GM21576 (cell line): Measurements from ENCODE around the gene SLC25A15.
"Not testable (repeated sequence)": the region's sequence is repeated elsewhere in the genome, so short reads cannot be mapped to it uniquely, and the experiment has no call there.

Source experiments
- ATAC-seq: cut with Tn5 transposase; IDR thresholded peaks from one replicate; pipeline ENCODE4 v1.9.1; 2021; ENCODE audit warnings: mild to moderate bottlenecking, moderate library complexity; ENCODE audit not compliant: unreplicated experiment

SLC25A15 gene

DNA sequence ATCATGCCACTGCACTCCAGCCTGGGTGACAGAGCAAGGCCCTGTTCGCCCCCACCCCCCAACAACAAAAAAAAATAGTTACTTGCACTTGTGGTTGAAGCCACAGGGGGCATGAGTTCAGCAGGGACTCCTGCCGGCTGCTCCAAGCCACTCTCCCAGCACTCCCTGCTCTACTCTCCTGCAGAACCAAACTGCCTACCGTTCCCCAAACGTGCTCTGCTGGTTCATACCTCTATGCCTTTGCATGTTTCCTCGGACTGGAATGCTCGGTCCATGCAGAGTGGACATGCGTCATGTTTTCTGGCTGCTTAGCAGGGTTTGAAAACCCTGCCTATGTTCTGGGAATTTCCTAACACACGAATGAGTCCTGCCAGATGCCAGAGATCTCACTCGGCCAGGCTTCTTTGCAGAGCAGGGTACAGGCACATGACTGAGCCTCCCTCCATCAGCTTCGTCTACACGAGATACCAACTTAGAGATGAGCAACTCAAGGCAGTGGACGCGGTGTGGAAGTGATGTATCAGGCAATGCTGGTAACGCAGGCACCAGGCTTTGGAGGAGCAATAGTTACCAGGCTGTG is 8.5 kb upstream of the SLC25A15 start:
- ATAC-seq = no peak

DNA sequence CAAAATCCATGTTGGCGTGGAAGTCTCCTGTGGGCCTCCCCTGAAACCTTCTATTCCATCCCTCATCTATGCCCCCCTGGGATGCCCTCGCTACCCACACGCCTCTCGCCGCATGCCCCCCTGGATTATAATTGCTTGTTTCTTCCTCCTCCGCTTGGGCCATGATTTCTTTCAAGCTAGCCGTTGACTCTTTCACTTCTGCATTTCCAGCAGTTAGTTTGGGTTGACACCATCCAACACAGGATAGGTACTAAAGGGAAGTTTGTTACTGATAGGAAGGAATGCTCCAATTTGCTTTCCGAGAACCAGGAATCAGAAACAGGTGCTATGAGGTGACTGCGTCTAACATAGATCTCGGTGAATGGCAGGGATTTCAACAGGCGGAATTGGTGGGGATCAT is 7.7 kb upstream of the SLC25A15 start:
- no peak for ATAC-seq

DNA sequence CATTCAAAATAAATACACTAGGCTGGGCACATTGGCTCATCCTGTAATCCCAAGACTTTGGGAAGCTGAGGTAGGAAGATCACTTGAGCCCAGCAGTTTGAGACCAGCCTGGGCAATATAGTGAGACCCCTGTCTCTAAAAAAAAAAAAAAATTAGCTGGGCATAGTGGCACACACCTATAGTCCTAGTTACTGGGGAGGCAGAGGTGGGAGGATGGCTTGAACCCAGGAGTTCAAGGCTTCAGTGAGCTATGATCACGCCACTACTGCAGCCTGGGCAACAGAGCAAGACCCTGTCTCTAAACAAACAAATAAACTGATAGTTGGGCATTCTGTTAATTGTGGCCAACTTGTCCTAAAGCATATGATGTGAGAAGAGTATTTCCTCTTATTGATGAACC is 6.4 kb upstream of the SLC25A15 start:
- ATAC-seq = not testable (repeated sequence)

DNA sequence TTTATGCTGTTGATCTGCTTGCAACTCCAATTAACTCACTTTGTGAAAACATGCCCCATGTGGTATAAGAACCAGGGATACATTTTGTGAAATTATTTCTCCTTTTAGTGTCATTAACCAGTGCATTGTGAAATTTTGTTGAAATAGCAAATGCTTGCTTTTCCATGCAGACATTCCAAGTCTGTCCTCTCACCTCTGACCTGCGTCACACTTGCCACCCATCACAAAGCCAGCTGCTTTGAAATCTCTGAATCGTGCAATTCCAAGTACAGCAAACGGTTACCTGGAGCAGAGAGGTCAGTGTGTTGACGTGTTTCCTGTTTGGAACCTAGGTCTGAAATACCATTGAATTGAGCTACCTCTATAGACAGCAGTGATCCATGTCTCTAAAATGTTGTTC is 4.9 kb upstream of the SLC25A15 start:
- ATAC-seq = no peak

DNA sequence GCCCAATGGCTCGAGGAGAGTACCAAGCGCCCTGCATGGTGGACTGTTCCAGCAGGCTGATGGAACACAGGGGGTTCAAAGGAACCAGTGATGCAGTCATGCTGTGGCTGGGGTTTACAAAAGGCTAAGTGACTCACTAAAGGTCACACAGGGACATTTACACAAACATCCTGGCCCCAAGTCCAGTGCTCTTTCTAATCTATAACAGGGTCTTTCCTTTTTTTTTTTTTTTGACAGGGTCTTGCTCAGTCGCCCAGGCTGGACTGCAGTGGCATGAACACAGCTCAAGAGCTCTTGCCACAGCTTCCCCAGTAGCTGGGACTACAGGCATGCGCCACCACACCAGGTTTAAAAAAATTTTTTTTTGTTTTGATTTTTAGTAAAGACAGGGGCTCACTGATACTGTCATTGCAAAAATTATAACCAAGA is 2.8 kb upstream of the SLC25A15 start:
- ATAC-seq = no peak

DNA sequence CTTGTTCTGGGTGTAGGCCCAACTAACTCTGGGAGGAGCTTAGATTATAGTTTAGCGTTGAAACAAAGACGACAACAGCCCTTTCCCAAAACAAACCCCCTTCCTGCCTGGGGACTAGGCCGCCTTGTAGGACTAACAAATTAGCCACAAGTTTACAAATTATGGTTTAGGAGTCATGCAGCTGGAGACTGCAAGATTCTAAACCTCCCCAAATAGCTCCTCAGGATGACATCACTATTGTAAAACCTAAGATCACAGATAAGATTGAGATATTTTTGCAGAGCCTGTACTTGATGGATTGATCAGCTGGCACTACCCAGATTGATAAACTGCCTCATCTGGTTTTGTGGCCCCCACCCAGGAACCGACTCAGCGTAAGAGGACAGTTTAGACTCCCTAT is 2.3 kb upstream of the SLC25A15 start:
- no peak for ATAC-seq

DNA sequence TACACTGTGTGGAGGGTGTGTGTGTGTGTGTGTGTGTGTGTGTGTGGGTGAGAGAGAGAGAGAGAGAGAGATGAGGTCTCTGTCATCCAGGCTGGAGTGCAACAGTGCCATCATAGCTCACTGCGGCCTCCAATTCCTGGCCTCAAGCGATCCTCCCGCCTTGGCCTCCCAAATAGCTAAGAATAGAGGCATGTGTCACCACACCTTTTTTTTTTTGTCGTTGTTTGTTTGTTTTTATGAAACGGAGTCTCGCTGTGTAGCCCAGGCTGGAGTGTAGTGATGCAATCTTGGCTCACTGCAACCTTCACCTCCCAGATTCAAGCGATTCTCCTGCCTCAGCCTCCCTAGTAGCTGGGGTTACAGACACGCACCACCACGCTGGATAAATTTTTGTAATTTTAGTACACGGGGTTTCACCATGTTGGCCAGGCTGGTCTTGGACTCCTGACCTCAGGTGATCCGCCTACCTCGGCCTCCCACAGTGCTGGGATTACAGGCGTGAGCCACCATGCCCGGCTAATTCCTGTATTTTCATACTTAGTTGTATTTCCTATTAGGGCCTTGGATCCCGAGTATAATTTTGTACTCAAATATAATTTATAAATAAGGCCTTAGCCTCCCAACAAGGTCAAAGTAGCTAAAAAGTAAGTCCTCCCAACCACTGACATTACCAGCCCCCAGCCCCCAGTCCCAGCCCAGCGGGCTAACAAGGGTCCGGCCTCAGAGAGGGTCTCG is 704 bp upstream of the SLC25A15 start:
- not testable (repeated sequence) for ATAC-seq

DNA sequence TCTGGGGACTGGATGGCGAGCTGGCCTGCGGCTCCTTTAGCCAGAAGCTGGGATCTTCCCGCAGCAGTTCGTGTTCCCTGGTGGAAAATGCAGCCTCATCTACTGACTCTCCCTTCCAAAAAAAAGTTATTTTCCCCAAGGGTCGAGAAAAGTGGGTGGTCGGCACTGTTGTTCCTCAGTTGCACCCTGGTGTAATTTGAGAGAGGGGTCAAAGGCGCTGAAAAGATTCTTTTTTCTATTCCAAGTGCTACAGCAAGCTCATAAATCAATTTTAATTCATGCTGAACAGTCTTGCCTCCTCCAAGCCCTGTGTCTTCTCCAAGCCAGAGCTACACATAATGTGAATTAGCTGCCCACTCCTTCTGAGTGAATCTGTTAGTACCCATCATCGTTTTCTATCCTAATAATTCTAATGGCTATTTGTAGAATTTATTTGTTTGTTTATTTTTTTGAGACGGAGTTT is 774 bp downstream of the SLC25A15 start:
- no peak for ATAC-seq

DNA sequence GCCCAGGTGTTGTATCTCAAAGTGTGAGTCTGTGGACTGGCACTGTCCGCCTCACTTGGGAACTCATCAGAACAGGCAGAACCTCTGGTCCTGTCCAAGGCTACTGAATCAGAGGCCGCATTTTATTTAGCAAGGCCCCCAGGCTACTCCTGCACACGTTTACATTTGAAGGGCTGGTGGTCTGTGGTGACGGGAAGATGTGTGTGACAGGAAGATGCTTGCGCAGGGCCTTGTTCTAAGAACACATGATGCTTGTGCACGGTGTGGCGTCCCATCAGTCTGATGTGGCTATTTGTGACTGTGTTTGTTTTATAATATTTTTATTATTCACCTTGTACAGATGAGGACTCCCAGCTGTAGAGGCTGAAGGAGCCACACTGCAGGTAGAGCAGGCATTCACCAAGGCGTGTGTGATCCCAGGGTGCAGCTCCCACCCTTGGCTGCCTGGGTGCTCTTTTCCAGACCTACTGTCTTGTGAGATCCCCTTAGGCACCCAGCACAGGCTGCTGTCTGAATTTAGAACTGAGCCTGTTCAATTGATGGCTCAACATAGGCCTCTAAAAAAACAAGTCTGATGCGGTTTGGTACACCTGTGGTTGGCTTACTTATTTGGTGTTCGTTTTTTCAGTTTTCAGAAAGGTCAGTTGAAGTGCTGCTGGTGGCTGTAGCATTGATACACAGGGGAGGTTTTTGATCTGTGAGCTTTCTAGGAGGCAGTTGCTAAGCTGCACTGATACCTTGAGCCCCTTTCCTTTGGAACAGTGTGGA is 3.1 kb downstream of the SLC25A15 start:
- peak; percentile 31 for ATAC-seq

DNA sequence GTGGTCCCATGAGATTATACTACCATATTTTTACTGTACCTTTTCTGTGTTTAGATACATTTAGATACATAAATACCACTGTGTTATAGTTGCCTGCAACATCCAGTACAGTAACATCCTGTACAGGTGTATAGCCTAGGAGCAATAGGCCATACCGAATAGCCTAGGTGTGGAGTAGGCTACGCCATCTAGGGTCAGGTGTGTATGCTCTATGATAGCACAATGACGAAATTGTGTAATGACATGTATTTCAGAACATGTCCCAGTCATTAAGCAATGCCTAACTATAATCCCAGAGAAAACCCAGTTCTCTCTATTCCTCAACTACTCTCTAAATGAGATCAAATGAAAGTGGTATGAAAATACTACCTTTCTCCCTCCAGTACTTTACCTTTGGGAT is 3.9 kb downstream of the SLC25A15 start:
- ATAC-seq = no peak

DNA sequence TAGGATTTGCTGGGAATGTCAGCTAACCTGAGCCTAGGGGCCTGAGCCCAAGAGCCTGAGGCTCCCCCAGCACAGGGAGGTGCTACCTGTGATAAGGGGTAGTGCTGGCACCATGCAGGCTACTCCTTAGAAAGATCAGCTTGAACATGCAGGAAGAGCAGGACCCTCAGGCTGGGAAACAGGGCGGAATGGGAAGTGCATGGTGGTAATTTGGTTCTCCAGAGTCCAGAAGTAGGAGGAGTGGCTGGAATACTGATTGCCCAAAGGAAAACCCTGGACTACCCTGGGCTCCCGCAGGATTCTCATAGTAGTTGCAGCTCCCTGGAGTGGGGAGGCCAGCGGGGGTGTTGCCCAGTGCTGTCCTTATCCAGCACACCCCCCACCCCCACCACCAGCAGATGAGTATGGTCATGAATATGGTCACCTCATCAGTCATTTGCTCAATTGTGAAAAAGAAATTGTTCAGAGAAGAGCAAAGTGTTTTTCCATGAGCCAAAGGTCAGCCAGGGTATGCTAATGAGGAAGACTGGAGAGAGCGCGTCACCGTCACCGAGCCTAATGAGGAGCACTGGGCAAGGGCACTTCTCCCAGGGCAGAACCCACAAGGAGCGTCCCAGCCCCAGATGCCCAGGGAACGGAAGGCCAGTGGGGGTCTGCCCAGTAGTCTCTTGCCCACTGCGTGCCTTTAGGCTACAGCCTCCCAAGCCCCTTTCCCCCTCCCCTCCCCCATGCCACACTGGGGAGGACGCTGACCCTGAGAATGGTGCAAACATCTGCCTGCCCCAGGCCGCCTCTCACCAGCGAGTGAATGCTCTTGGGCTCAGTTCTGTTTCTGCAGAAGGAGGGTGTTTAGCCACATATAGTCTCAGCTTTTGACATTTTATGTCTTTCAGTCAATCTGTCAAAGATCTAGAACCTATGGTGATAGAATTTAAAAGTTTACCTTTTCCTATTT is 5.3 kb downstream of the SLC25A15 start:
- no peak for ATAC-seq

DNA sequence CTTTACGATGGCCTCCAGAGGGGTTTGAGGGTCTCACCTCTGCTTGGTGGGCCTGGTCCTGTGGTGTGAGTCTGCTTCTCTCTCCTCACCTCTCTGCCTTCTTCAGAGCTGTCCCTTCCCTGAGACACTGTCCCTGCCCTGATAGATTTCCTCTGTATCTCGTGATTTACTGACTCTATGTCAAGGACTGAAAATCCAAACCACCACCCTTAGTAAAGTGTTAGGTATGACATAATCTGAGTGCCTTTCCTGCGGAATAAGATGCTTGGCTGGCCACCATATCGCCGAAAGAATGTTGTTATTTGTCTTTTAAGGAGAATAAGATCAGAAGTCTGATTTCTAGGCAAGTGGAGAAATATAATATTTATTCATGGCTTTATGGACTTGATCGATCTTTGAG is 7.2 kb downstream of the SLC25A15 start:
- ATAC-seq = no peak

DNA sequence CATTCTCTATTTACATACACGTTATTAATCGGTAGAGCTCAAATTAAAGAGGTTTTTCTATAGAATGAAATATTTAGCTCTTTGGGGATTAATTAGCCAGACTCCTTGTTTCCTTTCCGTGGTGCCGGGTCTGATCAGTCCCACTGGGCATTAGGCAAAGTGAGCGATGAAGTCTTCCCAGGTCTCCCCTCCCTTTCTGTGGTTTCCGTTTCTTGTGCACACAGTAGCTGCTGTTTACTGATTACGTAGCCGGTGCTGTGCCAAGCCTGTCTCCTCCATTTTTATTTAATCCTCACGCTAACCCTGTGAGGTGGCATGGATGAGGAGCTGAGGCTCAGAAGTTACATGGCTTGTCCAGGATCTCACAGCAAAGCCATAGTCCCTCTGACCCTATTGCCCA is 9.0 kb downstream of the SLC25A15 start:
- no peak for ATAC-seq

DNA sequence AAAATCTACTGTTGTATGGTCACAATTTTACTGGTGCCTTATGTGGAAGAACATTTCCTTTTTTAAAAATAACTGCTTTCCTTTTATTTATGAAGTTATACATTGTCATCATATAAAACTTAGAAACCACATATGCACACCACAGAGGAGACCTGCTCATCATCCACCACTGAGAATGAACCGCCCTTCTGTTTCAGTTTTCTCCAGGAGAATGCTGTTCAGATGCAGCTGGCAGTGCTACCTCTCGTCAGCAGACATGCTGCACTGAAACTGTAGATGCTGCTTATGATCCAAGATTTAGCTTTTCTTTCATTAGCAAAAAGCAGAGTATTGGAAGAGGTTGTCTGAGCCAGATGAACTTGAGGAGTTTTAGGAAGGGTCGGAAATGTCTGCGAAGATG is 10.1 kb downstream of the SLC25A15 start:
- ATAC-seq = no peak

DNA sequence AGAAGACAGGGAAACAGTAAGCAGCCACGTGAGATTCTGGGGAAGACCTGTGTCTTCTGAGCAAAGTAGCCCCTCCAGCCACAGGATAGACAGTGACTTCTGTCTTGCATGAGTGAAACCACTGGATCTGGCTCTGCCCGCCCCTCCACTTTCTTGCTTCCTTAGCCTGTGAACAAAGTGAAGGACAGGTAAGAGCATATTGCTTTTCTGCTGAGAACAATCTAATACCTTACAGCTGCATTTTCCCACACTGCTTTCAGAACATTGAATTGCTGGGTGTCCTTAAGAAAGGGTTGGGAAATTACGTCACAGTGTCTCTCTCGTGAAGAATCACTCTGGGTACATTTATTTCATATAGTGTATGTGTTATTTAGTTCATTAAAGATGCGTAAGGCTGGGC is 11.1 kb downstream of the SLC25A15 start:
- no peak for ATAC-seq

DNA sequence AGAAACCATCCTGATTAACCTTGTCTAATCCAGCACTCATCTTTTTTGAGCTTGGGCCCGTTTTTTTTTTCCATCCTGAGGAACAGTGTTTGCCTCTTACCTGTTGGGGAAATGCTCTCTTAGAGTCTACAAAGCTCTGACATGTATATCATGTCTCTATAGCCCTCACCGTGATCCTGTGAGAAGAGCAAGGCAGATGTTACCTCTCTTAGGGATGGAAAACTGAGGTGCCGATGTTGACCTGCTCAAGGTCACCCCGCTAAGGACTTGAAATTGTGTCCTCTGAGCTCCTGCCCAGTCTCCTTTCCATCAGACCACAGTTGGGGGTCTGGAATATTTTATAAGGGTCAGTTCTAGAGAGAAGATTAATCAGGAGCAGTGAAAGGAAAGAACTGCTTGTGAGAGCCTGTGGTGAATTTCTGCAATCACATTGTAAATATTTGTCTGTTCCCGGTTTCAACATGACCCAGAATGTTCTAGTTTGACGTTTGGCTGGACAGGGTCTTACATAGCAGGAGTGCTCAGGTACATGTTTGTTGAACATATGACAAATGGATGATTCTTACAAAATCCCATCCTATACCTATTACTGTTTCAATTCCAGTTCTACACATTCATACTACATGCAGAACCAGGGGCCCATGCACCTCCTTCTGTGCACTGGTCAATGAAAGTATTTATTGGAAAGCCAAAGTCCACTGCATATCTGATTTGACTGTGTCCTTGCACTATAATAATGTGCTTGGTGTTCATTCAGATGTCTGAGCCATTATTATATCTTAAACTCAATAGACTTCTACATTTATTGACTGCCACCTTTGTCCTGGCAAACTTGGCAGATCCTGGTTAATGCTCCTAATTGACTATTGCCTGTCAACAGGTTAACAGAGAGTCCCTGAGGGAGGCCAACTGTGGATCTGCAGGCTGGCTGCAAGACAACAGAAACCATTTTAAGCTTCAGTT is 12.1 kb downstream of the SLC25A15 start:
- no peak for ATAC-seq

DNA sequence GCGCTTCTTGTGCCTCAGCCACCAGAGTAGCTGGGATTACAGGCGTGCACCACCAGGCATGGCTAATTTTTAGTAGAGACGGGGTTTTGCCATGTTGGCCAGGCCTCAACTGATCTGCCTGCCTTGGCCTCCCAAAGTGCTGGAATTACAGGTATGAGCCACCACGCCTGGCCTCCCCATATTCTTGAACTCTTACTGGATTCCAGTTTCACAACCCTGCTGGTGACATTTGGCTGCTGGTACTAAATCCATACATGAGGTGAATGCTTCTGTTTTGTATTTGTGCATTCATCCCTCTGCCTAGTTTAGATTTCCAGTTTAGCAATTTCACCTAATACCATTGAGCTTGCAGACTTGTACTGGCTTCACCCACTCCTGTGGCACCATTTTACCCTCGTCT is 13.9 kb downstream of the SLC25A15 start:
- no peak for ATAC-seq

DNA sequence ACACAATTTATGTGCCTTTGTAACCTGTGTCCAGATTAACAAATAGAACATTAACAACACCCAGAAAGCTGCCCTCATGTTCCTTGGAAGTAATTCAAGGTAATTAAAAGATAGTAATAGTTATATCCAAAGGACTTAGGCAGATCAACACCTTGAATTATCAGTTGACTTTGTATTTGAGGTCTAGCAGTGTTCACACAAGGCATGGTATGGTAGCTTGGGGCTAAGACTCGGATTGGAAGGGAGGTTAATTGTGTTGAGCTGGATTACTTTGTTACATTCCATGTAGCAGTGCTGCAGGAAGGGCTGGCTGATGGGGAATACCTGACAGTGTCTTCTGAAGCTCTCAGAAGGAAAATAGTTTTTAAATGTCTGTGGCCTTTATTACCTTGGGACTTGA is 16.8 kb downstream of the SLC25A15 start:
- ATAC-seq = no peak

DNA sequence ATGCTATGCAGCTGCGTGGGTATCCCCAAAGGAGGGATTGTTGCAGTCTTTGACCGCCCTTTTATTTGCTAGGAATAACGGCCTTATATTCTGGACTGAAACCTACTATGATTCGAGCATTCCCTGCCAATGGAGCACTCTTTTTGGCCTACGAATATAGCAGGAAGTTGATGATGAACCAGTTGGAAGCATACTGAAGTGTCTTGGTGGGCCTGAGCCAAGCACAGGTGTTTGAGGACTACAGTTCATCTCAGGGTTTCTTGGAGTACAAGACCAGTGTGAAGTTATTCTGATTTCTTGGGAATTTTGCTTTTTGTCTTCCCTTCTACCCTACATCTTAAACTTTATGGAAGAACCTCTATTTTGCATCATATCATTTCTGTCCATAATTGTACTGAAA is 20.1 kb downstream of the SLC25A15 start:
- no peak for ATAC-seq

DNA sequence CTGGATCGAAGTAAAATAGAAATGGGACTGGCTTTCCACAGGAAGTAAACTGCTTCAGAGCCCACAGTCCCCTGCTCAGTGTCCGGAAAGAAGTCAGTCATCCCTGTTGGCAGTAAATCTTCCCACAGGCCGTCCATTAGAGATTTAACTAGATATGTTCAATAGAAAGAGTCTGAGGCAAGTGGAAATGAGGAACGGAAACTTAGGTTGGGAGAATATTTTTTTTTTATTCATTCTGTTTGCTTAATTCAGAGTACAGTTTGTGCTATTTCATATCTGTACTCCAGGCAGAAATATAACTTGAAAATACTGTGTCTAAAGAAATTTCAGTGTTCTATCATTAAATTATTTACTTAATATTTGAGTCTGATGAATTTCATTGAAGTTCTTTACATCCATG is 22.7 kb downstream of the SLC25A15 start:
- ATAC-seq = no peak
